ENCODE data around the gene UBE2I. TPM values are rescaled to one million over a fixed set of nuclear protein-coding genes. Genes with fewer than 3 reads are reported as not detected.

Gene UBE2I
- total and polyA plus RNA-seq, 12 donors = 50.7 to 203 (median 89.2) TPM

DNA sequence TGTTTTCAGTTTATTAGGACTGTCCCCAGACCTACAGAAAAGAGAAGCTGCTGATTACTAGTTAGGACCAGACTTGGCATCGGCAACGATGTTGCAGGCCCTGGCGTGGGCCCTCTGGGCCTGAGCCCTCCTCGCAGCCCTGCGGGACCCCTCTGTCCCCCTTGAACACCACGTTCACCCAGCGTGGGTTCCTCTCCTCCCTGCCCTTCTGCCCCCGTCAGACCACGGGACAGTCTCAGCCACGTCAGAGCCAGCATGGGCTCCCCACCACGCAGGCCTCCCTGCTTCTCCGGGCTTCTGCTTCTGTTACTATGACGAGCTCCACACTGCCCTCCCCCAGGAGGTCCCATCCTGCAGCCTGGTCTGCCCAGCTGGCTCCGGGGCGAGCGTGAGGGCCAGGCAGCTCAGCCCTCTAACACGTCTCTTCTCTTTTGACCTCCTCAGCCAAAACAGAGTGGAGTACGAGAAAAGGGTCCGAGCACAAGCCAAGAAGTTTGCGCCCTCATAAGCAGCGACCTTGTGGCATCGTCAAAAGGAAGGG lies 14.9 kb downstream of the UBE2I start:
- WGBS, 4 donors = 80 to 87% (median 84%) methylated on average over 22 of the region's 22 CpGs
- Histone ChIP-seq H3K36me3 (replicated peaks in 1 of 2) (peaks cover 0 to 57% of the 10 kb centered on the region in 2 donors), H3K27ac (no peak overlapping the region), H3K4me3 (no peak overlapping the region), H3K4me1 (replicated peaks in 1 of 2) (no peaks in the 10 kb centered on the region), H3K27me3 (no peaks in the 10 kb centered on the region), H3K9me3 (replicated peaks in 1 of 3) (no peaks in the 10 kb centered on the region)
- no peak for TF ChIP-seq POLR2A (IDR thresholded peaks at IDR 0.05)
- TF ChIP-seq, protein P1, sequence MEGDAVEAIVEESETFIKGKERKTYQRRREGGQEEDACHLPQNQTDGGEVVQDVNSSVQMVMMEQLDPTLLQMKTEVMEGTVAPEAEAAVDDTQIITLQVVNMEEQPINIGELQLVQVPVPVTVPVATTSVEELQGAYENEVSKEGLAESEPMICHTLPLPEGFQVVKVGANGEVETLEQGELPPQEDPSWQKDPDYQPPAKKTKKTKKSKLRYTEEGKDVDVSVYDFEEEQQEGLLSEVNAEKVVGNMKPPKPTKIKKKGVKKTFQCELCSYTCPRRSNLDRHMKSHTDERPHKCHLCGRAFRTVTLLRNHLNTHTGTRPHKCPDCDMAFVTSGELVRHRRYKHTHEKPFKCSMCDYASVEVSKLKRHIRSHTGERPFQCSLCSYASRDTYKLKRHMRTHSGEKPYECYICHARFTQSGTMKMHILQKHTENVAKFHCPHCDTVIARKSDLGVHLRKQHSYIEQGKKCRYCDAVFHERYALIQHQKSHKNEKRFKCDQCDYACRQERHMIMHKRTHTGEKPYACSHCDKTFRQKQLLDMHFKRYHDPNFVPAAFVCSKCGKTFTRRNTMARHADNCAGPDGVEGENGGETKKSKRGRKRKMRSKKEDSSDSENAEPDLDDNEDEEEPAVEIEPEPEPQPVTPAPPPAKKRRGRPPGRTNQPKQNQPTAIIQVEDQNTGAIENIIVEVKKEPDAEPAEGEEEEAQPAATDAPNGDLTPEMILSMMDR (IDR thresholded peaks at IDR 0.05) = no peak
- intact Hi-C loops (cut with DNase I) = no loop called here
- no peak for DNase-seq

DNA sequence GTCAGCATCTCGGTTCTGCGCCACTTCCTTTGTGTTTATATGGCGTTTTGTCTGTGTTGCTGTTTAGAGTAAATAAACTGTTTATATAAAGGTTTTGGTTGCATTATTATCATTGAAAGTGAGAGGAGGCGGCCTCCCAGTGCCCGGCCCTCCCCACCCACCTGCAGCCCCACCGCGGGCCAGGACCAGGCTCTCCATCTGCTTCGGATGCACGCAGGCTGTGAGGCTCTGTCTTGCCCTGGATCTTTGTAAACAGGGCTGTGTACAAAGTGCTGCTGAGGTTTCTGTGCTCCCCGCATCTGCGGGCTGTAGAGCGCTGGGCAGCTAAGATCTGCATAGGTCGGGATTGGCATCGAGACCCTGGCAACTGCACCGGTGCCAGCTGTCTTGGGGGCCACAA lies 15.8 kb downstream of the UBE2I start:
- Histone ChIP-seq H3K27ac (no peak overlapping the region), H3K27me3 (no peaks in the 10 kb centered on the region), H3K4me1 (replicated peaks in 1 of 2) (no peaks in the 10 kb centered on the region), H3K4me3 (no peak overlapping the region), H3K9me3 (replicated peaks in 1 of 3) (no peaks in the 10 kb centered on the region), H3K36me3 (replicated peaks in 1 of 2) (peaks cover 0 to 48% of the 10 kb centered on the region in 2 donors)
- TF ChIP-seq, protein P1 (IDR thresholded peaks at IDR 0.05) = no peak
- TF ChIP-seq POLR2A (IDR thresholded peaks at IDR 0.05) = no peak
- WGBS, 4 donors = 88 to 93% (median 91%) methylated on average over 9 to 15 of the region's 15 CpGs
- DNase-seq = no peak
- intact Hi-C loops (cut with DNase I) = no loop called here

DNA sequence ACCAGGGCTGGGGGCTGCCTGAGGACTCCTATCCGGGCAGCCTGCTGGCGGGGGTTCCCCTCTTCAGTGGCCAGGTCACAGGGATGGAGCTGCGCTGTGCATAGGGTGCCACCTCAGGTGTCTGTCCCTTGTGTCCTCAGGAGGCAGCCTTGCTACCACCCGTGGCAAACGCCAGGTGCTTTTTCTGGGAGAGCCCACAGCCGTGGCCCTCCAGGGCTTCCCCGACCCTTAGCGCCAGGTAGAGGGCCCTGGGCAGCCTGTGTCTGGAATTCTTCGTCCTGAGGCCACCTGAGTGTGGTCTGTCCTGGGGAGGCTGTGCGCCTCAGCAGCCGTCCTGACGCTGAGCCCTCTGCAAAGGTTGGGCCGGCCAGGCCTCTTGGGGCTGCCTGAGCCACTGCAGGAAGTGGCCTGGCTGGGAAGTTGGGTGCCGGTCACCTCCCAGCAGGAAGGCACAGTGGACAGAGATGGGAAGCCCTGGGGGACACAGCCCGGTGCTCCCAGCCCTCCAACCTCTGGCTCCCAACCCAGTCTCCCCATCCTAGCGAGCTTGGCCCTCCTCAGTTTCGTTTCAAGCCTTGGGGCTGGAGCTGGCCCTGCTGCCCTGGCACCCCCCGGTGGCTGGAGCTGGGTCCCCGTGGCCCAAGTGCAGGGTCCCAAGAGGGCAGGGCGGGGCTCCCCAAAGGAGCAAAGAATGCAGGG lies 16.4 kb downstream of the UBE2I start:
- no peaks in the 10 kb centered on the region for H3K9me3 ChIP-seq (replicated peaks in 1 of 3)
- TF ChIP-seq, protein P1 (IDR thresholded peaks at IDR 0.05) = no peak
- TF ChIP-seq POLR2A (IDR thresholded peaks at IDR 0.05) = no peak
- 69 to 87% (median 74%) methylated on average over 6 to 20 of the region's 20 CpGs for WGBS, 4 donors
- no peak overlapping the region for H3K4me3 ChIP-seq
- no peaks in the 10 kb centered on the region for H3K4me1 ChIP-seq (replicated peaks in 1 of 2)
- no peak overlapping the region for H3K27ac ChIP-seq
- DNase-seq = no peak
- intact Hi-C loops (cut with DNase I) = no loop called here
- peaks cover 0 to 43% of the 10 kb centered on the region in 2 donors for H3K36me3 ChIP-seq (replicated peaks in 1 of 2)
- H3K27me3 ChIP-seq = no peaks in the 10 kb centered on the region

DNA sequence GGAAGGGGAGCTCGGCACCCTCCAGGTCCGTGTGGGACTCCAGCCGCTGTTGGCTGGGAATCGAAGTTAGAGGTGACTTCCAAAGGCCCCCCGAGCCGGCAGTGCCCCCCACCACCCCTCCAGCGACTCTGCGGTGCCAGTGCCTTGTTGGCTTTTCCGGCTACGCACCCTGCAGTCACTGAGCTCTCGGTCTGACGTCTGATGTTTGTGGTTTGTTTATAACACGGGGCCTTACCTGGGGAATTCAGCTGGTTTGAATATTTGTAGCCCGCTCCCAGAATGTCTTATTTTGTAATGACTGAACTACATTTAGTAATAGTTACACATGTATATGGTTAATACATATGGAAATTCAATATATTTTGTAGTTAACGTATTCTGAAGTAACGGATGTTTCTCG lies 17.0 kb downstream of the UBE2I start:
- H3K4me3 ChIP-seq = no peak overlapping the region
- no peak for DNase-seq
- no peak overlapping the region for H3K27ac ChIP-seq
- TF ChIP-seq, protein P1 (IDR thresholded peaks at IDR 0.05) = no peak
- TF ChIP-seq POLR2A (IDR thresholded peaks at IDR 0.05) = no peak
- 76 to 86% (median 81%) methylated on average over 9 to 17 of the region's 17 CpGs for WGBS, 4 donors
- peaks cover 0 to 39% of the 10 kb centered on the region in 2 donors for H3K36me3 ChIP-seq (replicated peaks in 1 of 2)
- intact Hi-C loops (cut with DNase I) = no loop called here
- peaks cover 0 to 3% of the 10 kb centered on the region in 2 donors for H3K4me1 ChIP-seq (replicated peaks in 1 of 2)
- no peaks in the 10 kb centered on the region for H3K9me3 ChIP-seq (replicated peaks in 1 of 3)
- H3K27me3 ChIP-seq = no peaks in the 10 kb centered on the region

All from adrenal gland (tissue), 12 donors.